B cell (primary cell): ENCODE data around the gene MRPS25. TPM values are rescaled to one million over a fixed set of nuclear protein-coding genes. Genes with fewer than 3 reads are reported as not detected.

ENCODE experiments used
- ATAC-seq: fragments of 200-7000 bp; cut with Tn5 transposase; one replicate; pipeline ENCODE4 v1.10.0; 2021; ENCODE audit warnings: low read depth, mild to moderate bottlenecking, moderate number of reproducible peaks, moderate library complexity
- CTCF ChIA-PET: fragments of 350-600 bp; sonication (Branson Sonifier 250); formaldehyde crosslinking; loops from one replicate; lab custom pipeline; 2021; ENCODE audit warnings: antibody characterized with exemption, inconsistent platforms; lab: Charles Lee
- POLR2A ChIA-PET: fragments of 350-600 bp; sonication (Branson Sonifier 250); formaldehyde crosslinking; loops from one replicate; lab custom pipeline; 2021; ENCODE audit warnings: antibody characterized with exemption; lab: Charles Lee
- DNase-seq: peaks from one replicate; pipeline ENCODE4 v3.0.0; 2013
- H2AFZ ChIP-seq: 2 replicates; pipeline ENCODE4 v1.6.1; 2012; ENCODE audit warnings: mild to moderate bottlenecking, low read depth, low read length; ENCODE audit not compliant: insufficient read depth, poor library complexity, severe bottlenecking
- H3K27ac ChIP-seq, 2 donors: 1 replicate in 1 of 2; 2 replicates in 1 of 2; pipeline ENCODE4 v1.5.1; 2012 to 2013; ENCODE audit warnings: low read length in 2 of 2, mild to moderate bottlenecking in 2 of 2, moderate library complexity in 1 of 2
- H3K27me3 ChIP-seq, 4 experiments: fragments of 200-600 bp in 1 of 4; sonication (generic) in 1 of 4; replicated peaks in 1 of 4; 1 replicate in 2 of 4; 2 replicates in 2 of 4; pipeline versions ENCODE4 v1.6.1 to v1.7.0; 2013 to 2016; ENCODE audit warnings: low read length in 3 of 4, mild to moderate bottlenecking in 2 of 4, mixed read lengths in 1 of 4, moderate library complexity in 1 of 4; ENCODE audit not compliant: insufficient read depth in 4 of 4, control insufficient read depth in 3 of 4; ENCODE audit errors: control extremely low read depth in 1 of 4
- H3K36me3 ChIP-seq, 2 experiments: replicated peaks in 1 of 2; 1 replicate in 1 of 2; 2 replicates in 1 of 2; pipeline versions ENCODE4 v1.6.1 to v1.7.1; 2013; ENCODE audit warnings: low read length in 1 of 2; ENCODE audit not compliant: insufficient read depth in 2 of 2, control insufficient read depth in 1 of 2; ENCODE audit errors: control extremely low read depth in 1 of 2, extremely low read depth in 1 of 2
- H3K4me1 ChIP-seq, 2 donors: fragments of 200-600 bp in 1 of 2; sonication (generic) in 1 of 2; 1 replicate in 1 of 2; 2 replicates in 1 of 2; pipeline versions ENCODE4 v1.5.1 to v1.6.1; 2013 to 2017; ENCODE audit warnings: low read length in 2 of 2; ENCODE audit not compliant: control insufficient read depth in 2 of 2, insufficient read depth in 2 of 2
- H3K4me2 ChIP-seq: replicated peaks from 2 replicates; pipeline ENCODE3; 2012; ENCODE audit warnings: mild to moderate bottlenecking, low read depth, low read length; ENCODE audit not compliant: poor library complexity, severe bottlenecking
- H3K4me3 ChIP-seq, 5 experiments: fragments of 200-600 bp in 1 of 5; sonication (generic) in 1 of 5; 1 replicate in 3 of 5; 2 replicates in 2 of 5; pipeline versions ENCODE4 v1.5.1 to v1.7.0; 2011 to 2016; ENCODE audit warnings: low read length in 4 of 5, mild to moderate bottlenecking in 4 of 5, low read depth in 2 of 5, control low read depth in 1 of 5, moderate library complexity in 1 of 5; ENCODE audit not compliant: insufficient read depth in 1 of 5; ENCODE audit errors: control extremely low read depth in 1 of 5, extremely low read depth in 1 of 5
- H3K79me2 ChIP-seq: fragments of 200-600 bp; sonication (generic); one replicate; pipeline ENCODE4 v1.6.0; 2016; ENCODE audit warnings: low read length; ENCODE audit not compliant: control insufficient read depth, insufficient read depth
- H3K9ac ChIP-seq: fragments of 200-600 bp; sonication (generic); 2 replicates; pipeline ENCODE4 v1.6.1; 2017; ENCODE audit warnings: mild to moderate bottlenecking, low read length, moderate library complexity
- H3K9me3 ChIP-seq, 3 donors: one replicate each; pipeline versions ENCODE4 v1.6.1 to v1.7.1; 2013; ENCODE audit warnings: low read length in 2 of 3; ENCODE audit not compliant: control insufficient read depth in 2 of 3, insufficient read depth in 1 of 3; ENCODE audit errors: control extremely low read depth in 1 of 3
- H4K20me1 ChIP-seq: 2 replicates; pipeline ENCODE4 v1.6.0; 2012; ENCODE audit warnings: mild to moderate bottlenecking, low read length; ENCODE audit not compliant: insufficient read depth, control insufficient read depth, poor library complexity, severe bottlenecking
- H3K27ac Mint-ChIP-seq: one replicate; pipeline ENCODE4 v1.8.0; 2021; ENCODE audit warnings: mixed read lengths
- H3K27me3 Mint-ChIP-seq: one replicate; pipeline ENCODE4 v1.8.0; 2021; ENCODE audit warnings: mixed read lengths
- H3K4me1 Mint-ChIP-seq: one replicate; pipeline ENCODE4 v1.8.0; 2021; ENCODE audit warnings: mixed read lengths
- H3K4me3 Mint-ChIP-seq: one replicate; pipeline ENCODE4 v1.8.0; 2021; ENCODE audit warnings: mixed read lengths
- H3K9me3 Mint-ChIP-seq: one replicate; pipeline ENCODE4 v1.8.0; 2022; ENCODE audit warnings: mixed read lengths; ENCODE audit not compliant: insufficient read depth
- EZH2 ChIP-seq: IDR thresholded peaks from 2 replicates; pipeline ENCODE4 v1.6.1; 2012; ENCODE audit warnings: borderline replicate concordance, low read depth, mild to moderate bottlenecking, moderate library complexity, low read length; ENCODE audit not compliant: insufficient read depth, poor library complexity, severe bottlenecking
- WGBS: methylation state at CpG from one replicate; pipeline ENCODE4 v1.1.5; 2013; ENCODE audit warnings: missing lambda C conversion rate; ENCODE audit not compliant: insufficient coverage; 5-methylcytosine and 5-hydroxymethylcytosine counted together
- intact Hi-C: fragments of 100-400 bp; cut with micrococcal nuclease; formaldehyde crosslinking; loops from one replicate; pipeline ENCODE4 v1.10.0; 2022
- polyA plus RNA-seq: library from polyadenylated mRNA; depleted of rRNA; stranded (reverse); fragments of >200 nt; gene quantifications from 2 replicates; pipeline ENCODE4 v1.2.3, GENCODE V29; 2012
- total RNA-seq, 2 donors: library from RNA; stranded (reverse); fragments of 120-200 nt in 1 of 2; gene quantifications; 1 replicate in 1 of 2; 2 replicates in 1 of 2; pipeline versions ENCODE4 v1.2.3 to v1.2.4, GENCODE V29; 2013 to 2022
- TF ChIP-seq, protein P1 (sequence below): fragments of 200-600 bp; IDR thresholded peaks from one replicate; pipeline ENCODE4 v1.8.0; 2022; ENCODE audit warnings: antibody characterized with exemption, mild to moderate bottlenecking

Gene MRPS25
- total and polyA plus RNA-seq, 2 donors (not counting 1 experiment from before 2014, with no cell fraction given): 94.9 to 105 TPM

- intact Hi-C loops: no loop called here
- no peak overlapping the region for H2AFZ ChIP-seq
- ATAC-seq: no peak
- TF ChIP-seq EZH2: no peak
- TF ChIP-seq, protein P1, sequence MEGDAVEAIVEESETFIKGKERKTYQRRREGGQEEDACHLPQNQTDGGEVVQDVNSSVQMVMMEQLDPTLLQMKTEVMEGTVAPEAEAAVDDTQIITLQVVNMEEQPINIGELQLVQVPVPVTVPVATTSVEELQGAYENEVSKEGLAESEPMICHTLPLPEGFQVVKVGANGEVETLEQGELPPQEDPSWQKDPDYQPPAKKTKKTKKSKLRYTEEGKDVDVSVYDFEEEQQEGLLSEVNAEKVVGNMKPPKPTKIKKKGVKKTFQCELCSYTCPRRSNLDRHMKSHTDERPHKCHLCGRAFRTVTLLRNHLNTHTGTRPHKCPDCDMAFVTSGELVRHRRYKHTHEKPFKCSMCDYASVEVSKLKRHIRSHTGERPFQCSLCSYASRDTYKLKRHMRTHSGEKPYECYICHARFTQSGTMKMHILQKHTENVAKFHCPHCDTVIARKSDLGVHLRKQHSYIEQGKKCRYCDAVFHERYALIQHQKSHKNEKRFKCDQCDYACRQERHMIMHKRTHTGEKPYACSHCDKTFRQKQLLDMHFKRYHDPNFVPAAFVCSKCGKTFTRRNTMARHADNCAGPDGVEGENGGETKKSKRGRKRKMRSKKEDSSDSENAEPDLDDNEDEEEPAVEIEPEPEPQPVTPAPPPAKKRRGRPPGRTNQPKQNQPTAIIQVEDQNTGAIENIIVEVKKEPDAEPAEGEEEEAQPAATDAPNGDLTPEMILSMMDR: no peak
- H3K9ac ChIP-seq: no peak overlapping the region
- no peak for DNase-seq
- no peak overlapping the region for H3K4me3 ChIP-seq
- CTCF ChIA-PET: interaction anchor here (1.0 to 5.8 kb wide), 6 partner anchors 8 to 459 kb away, joined by 3 to 41 read pairs (median 12); partner anchors contain the start of gene RBSN
- no peaks in the 10 kb centered on the region for H3K9me3 ChIP-seq
- H4K20me1 ChIP-seq: no peaks in the 10 kb centered on the region
- no peak overlapping the region for H3K4me3 Mint-ChIP-seq
- no peaks in the 10 kb centered on the region for H3K9me3 Mint-ChIP-seq
- H3K27me3 ChIP-seq: peaks cover 0 to 9% (median 0%) of the 10 kb centered on the region in 4 experiments
- POLR2A ChIA-PET: no interaction called here
- no peaks in the 10 kb centered on the region for H3K79me2 ChIP-seq
- H3K27ac Mint-ChIP-seq: no peak overlapping the region
- H3K4me1 ChIP-seq: peaks cover 3 to 6% of the 10 kb centered on the region in 2 donors
- no peaks in the 10 kb centered on the region for H3K36me3 ChIP-seq
- H3K4me1 Mint-ChIP-seq: peaks cover 6% of the 10 kb centered on the region
- WGBS: no CpG with 5 or more reads among the region's 4 CpGs
- peaks cover 4% of the 10 kb centered on the region for H3K27me3 Mint-ChIP-seq
- H3K27ac ChIP-seq: no peak overlapping the region
- no peak overlapping the region for H3K4me2 ChIP-seq
Observed at GRCh38 chr3:15110206-15110605, 45.1 kb upstream of the MRPS25 start.

DNA sequence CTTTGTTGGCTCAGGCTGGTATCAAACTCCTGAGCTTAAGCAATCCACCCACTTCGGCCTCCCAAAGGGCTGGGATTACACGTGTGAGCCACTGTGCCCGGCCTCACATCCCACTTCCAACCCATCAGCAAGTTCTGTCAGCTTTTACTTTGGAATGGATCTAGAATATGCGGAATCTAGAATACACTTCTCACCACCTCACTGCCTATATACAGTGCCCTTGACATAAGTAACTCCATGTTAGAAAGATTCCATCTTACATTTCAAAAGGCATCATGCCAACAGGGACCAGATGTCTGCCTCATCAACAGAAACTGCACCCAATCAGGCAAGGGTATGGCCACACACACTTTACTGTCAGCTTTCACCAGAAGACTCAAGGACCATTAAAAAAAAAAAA lies 43.8 kb upstream of the MRPS25 start:
- peaks cover 6% of the 10 kb centered on the region for H3K4me1 Mint-ChIP-seq
- H3K27me3 Mint-ChIP-seq: peaks cover 4% of the 10 kb centered on the region
- H3K4me2 ChIP-seq: no peak overlapping the region
- H2AFZ ChIP-seq: no peak overlapping the region
- no peak for ATAC-seq
- H3K27ac Mint-ChIP-seq: no peak overlapping the region
- no peaks in the 10 kb centered on the region for H3K9me3 ChIP-seq
- H3K27me3 ChIP-seq: peaks cover 0 to 9% (median 0%) of the 10 kb centered on the region in 4 experiments
- no peak overlapping the region for H3K4me3 ChIP-seq
- H3K27ac ChIP-seq: no peak overlapping the region
- no peak for DNase-seq
- H3K9me3 Mint-ChIP-seq: no peaks in the 10 kb centered on the region
- TF ChIP-seq, protein P1: no peak
- no peak for TF ChIP-seq EZH2
- no peaks in the 10 kb centered on the region for H3K79me2 ChIP-seq
- peaks cover 3 to 6% of the 10 kb centered on the region in 2 donors for H3K4me1 ChIP-seq
- ChIA-PET CTCF (interaction anchor here (0.7 to 5.8 kb wide), 21 partner anchors 9 to 499 kb away, joined by 3 to 41 read pairs (median 5); partner anchors contain the start of gene RBSN), POLR2A (no interaction called here)
- no peaks in the 10 kb centered on the region for H4K20me1 ChIP-seq
- H3K9ac ChIP-seq: no peak overlapping the region
- intact Hi-C loops: loop anchor here (2.0 kb wide), 1 partner anchor 296 kb away; no protein-coding TSS in a partner anchor
- H3K36me3 ChIP-seq: no peaks in the 10 kb centered on the region
- WGBS: 81% methylated on average over 4 of the region's 4 CpGs
- no peak overlapping the region for H3K4me3 Mint-ChIP-seq
